Stimulated activated CD4-positive, alpha-beta T cell treated with anti-CD3 and anti-CD28 coated beads, Interleukin-15, amount 100 ng/mL, for 48 hours (primary cell): ENCODE results near the gene RHOXF2.

Experiments
- DNase-seq, 2 donors: peaks; one replicate each; pipeline ENCODE4 v3.0.0-alpha.2; 2020; ENCODE audit warnings: low read depth in 2 of 2

The RHOXF2 gene

GRCh38 chrX:120200851-120201250 lies 42.4 kb downstream of the RHOXF2 start:
- DNase-seq = no peak

- DNase-seq = no peak
Measured at GRCh38 chrX:120205816-120206753, 47.7 kb downstream of the RHOXF2 start.

GRCh38 chrX:120207009-120207605 lies 48.7 kb downstream of the RHOXF2 start:
- DNase-seq = no peak

- peak; percentile 16 to 53 for DNase-seq
Measured at GRCh38 chrX:120213438-120214265, 55.2 kb downstream of the RHOXF2 start.
